Skeletal muscle tissue (tissue), 5 donors: ENCODE results near the gene TACR1. TPM values are rescaled to one million over a fixed set of nuclear protein-coding genes. Genes with fewer than 3 reads are reported as not detected.
A peak's percentile ranks its signal among the peaks of the same experiment; 100 is the strongest.

Experiments used
- H3K27ac ChIP-seq: one replicate; pipeline ENCODE4 v1.7.0; 2013; ENCODE audit warnings: mild to moderate bottlenecking, low read depth, low read length, inconsistent platforms
- H3K27me3 ChIP-seq, 3 donors: one replicate each; pipeline ENCODE4 v1.7.0; 2013; ENCODE audit warnings: low read length in 3 of 3; ENCODE audit not compliant: control insufficient read depth in 3 of 3, insufficient read depth in 3 of 3
- H3K36me3 ChIP-seq, 3 donors: one replicate each; pipeline ENCODE4 v1.7.0; 2013; ENCODE audit warnings: low read length in 3 of 3; ENCODE audit not compliant: control insufficient read depth in 3 of 3, insufficient read depth in 3 of 3
- H3K4me1 ChIP-seq, 3 donors: one replicate each; pipeline ENCODE4 v1.7.0; 2013; ENCODE audit warnings: low read length in 3 of 3, mild to moderate bottlenecking in 3 of 3; ENCODE audit not compliant: control insufficient read depth in 3 of 3, insufficient read depth in 3 of 3
- H3K4me3 ChIP-seq, 3 donors: one replicate each; pipeline ENCODE4 v1.7.0; 2013; ENCODE audit warnings: low read length in 3 of 3
- H3K9ac ChIP-seq, 3 donors: one replicate each; pipeline ENCODE4 v1.7.0; 2013; ENCODE audit warnings: low read length in 3 of 3, mild to moderate bottlenecking in 3 of 3, moderate library complexity in 2 of 3, low read depth in 1 of 3
- H3K9me3 ChIP-seq, 3 donors: one replicate each; pipeline ENCODE4 v1.7.0; 2013; ENCODE audit warnings: low read length in 3 of 3; ENCODE audit not compliant: control insufficient read depth in 3 of 3
- small RNA-seq: library from RNA; depleted of rRNA; stranded (forward); fragments of <200 nt; gene quantifications from one replicate; pipeline ENCODE3, GENCODE V24; 2014
- total RNA-seq: library from RNA; depleted of rRNA; stranded (reverse); fragments of >200 nt; gene quantifications from one replicate; pipeline ENCODE4 v1.2.3, GENCODE V29; 2014
- donor health status: Osteomylitis.

Gene TACR1
- total RNA-seq, 1 donor from 2014 or later, result under 0.01 TPM

DNA sequence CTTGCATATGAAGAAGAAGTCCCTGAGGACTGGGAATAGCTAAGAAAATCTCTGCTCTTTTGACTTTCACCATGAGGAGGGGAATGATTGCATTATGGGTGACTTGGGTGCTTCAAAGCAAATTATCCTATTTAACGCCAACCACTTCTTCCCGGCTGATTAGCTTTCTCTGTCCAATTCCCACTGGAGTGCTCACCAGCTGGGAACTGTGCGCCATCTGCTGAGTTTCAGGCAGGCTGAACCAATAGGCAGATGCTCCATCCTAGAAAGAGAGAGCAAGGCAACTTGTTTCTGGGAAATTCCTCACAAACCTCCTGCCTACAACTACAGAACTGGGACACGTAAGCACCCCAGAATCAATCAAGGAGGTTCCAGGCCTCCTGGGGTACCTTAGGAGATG is 191.5 kb downstream of the TACR1 start:
- no peaks in the 10 kb centered on the region for H3K9me3 ChIP-seq
- no peaks in the 10 kb centered on the region for H3K36me3 ChIP-seq
- no peak overlapping the region for H3K4me3 ChIP-seq
- H3K4me1 ChIP-seq, result no peaks in the 10 kb centered on the region
- H3K9ac ChIP-seq, result no peak overlapping the region
- H3K27ac ChIP-seq, result no peak overlapping the region
- no peaks in the 10 kb centered on the region for H3K27me3 ChIP-seq

DNA sequence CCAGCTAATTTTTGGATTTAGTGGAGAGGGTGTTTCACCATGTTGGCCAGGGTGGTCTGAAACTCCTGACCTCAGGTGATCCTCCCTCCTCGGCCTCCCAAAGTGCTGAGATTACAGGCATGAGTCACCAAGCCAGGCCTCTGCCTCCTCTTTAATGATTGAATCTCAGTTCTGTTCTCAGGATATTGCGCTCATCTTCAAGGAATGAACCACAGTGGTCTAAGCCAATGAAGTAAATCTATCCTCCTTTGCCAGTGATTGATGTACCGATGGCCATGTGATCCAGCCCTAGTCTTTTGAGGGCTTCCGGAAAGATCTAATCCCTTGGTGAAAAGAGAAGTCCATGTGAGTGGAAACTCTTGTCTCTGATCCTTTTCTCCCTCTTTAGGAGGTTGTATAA is 192.3 kb downstream of the TACR1 start:
- Histone ChIP-seq H3K9ac (no peak overlapping the region), H3K4me1 (no peaks in the 10 kb centered on the region), H3K36me3 (no peaks in the 10 kb centered on the region), H3K4me3 (no peak overlapping the region), H3K27me3 (no peaks in the 10 kb centered on the region), H3K27ac (no peak overlapping the region), H3K9me3 (no peaks in the 10 kb centered on the region)

DNA sequence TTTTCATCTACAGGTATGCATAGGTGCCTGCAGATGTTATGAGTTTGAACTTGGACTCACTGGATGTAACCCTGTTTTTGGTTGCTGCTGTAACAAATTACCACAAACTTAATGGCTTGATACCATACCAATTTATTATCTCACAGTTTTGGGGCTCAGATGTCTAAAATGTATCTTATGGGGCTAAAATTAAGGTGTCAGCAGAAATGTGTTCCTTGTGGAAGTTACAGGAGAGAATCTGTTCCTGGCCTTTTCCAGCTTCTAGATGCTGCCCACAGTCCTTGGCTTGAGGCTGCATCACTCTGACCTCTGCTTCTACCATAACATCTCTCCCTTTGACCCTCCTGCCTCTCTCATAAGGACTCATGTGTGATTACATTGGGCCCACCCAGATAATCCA is 193.3 kb downstream of the TACR1 start:
- no peak overlapping the region for H3K4me3 ChIP-seq
- H3K36me3 ChIP-seq, result no peaks in the 10 kb centered on the region
- H3K9ac ChIP-seq, result no peak overlapping the region
- no peak overlapping the region for H3K27ac ChIP-seq
- H3K4me1 ChIP-seq, result no peaks in the 10 kb centered on the region
- no peaks in the 10 kb centered on the region for H3K27me3 ChIP-seq
- H3K9me3 ChIP-seq, result no peaks in the 10 kb centered on the region

DNA sequence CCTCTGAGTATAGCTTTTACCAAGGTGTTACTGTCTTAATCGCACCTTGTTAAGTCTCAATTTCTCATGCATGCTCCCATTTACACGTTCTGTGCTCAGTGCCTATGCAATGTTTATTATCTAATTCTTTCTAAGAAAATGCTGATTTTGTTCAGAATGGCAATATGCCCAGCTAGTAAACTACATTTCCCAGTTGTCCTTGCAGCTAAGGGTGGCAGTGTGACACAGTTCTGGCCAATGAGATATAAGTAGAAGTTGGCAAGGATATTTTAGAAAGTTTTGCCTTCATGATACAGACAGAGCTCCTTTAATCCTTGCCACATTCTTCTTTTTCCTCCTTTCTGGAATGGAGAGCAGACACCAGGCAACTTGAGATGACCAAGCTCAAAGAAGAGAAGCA is 195.5 kb downstream of the TACR1 start:
- Histone ChIP-seq H3K4me1 (no peaks in the 10 kb centered on the region), H3K4me3 (no peak overlapping the region), H3K9me3 (peaks cover 0 to under 1% (median 0%) of the 10 kb centered on the region in 3 donors), H3K27ac (no peak overlapping the region), H3K36me3 (no peaks in the 10 kb centered on the region), H3K9ac (no peak overlapping the region), H3K27me3 (no peaks in the 10 kb centered on the region)

DNA sequence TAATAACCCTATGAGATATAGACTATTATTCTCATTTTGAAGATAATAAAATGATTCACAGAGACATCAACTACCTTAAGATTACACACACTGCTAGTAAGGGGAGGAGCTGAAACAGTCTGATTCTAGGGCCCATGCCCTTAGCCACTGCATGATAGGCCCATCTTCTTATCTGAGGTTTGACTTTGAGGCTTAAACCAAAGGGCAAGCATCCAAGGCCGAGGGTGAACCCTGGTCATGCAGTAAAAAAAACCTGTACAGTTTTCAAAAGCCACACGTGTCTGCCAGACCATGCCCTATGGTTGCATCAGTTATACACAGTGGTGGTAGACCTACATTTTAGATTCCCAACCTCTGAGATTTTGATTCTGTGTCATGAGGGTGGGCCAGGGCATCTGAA is 196.0 kb downstream of the TACR1 start:
- H3K36me3 ChIP-seq, result no peaks in the 10 kb centered on the region
- no peaks in the 10 kb centered on the region for H3K4me1 ChIP-seq
- peaks cover 0 to 4% (median 3%) of the 10 kb centered on the region in 3 donors for H3K9me3 ChIP-seq
- H3K9ac ChIP-seq, result no peak overlapping the region
- H3K4me3 ChIP-seq, result no peak overlapping the region
- no peak overlapping the region for H3K27ac ChIP-seq
- no peaks in the 10 kb centered on the region for H3K27me3 ChIP-seq

GRCh38 chr2:75002007-75002406 is 197.3 kb downstream of the TACR1 start:
- no peak overlapping the region for H3K4me3 ChIP-seq
- no peaks in the 10 kb centered on the region for H3K27me3 ChIP-seq
- H3K4me1 ChIP-seq, result no peaks in the 10 kb centered on the region
- H3K36me3 ChIP-seq, result no peaks in the 10 kb centered on the region
- H3K9me3 ChIP-seq, result peaks cover 0 to 4% (median 3%) of the 10 kb centered on the region in 3 donors
- H3K27ac ChIP-seq, result no peak overlapping the region
- no peak overlapping the region for H3K9ac ChIP-seq

DNA sequence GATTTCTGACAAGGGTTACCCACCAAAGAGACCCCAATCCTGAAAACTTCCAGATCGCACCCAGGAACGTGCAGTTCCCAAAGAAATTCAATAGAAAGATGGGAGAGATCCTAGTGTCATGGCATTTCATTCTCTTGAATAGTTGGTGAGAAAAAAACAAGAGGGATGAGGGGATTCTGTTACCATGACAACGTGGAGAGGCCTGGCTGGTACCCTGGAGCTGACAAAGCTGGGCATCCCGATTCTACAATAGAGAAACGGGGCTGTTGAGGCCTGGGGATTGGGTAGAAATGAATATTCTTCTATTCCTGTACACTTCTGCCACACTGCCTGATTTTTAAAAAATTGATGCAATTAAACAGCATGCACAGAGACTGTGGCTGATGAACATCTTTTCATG is 199.9 kb downstream of the TACR1 start:
- Histone ChIP-seq H3K27me3 (no peaks in the 10 kb centered on the region), H3K9ac (no peak overlapping the region), H3K27ac (no peak overlapping the region), H3K4me1 (no peaks in the 10 kb centered on the region), H3K36me3 (no peaks in the 10 kb centered on the region), H3K4me3 (no peak overlapping the region), H3K9me3 (peaks cover 0 to 4% (median 3%) of the 10 kb centered on the region in 3 donors)

Small RNAs within 50 kb of the gene (small RNA-seq; reads per million reads assigned to genes)
- 0.28 reads per million, percentile 25 among the genes with 10 or more reads in this experiment for gene MIR5000

Other genes with a start within 250 kb of the TACR1 start
- gene POLE4, start 240.9 kb downstream of the TACR1 start, total RNA-seq, result 33.9 TPM